Mammary epithelial cell (primary cell): ENCODE measurements around the gene EPHX1.

Experiments
- CTCF ChIP-seq, 2 donors: IDR thresholded peaks in 1 of 2; conservative IDR thresholded peaks in 1 of 2; 2 replicates each; pipeline ENCODE4 v1.5.1; 2011 to 2012; ENCODE audit warnings: inconsistent platforms in 2 of 2, low read length in 2 of 2, mild to moderate bottlenecking in 2 of 2, control low read depth in 1 of 2, low read depth in 1 of 2; ENCODE audit not compliant: insufficient read depth in 1 of 2; ENCODE audit errors: extremely low read depth in 1 of 2
- EZH2 ChIP-seq: IDR thresholded peaks from 2 replicates; pipeline ENCODE4 v1.6.1; 2012; ENCODE audit warnings: low read length, inconsistent platforms, borderline replicate concordance

GRCh38 chr1:225859151-225859550, 49.2 kb downstream of the EPHX1 start:
- TF ChIP-seq CTCF (conservative IDR thresholded peaks at IDR 0.05 in 1 of 2, IDR thresholded peaks at IDR 0.05 in 1 of 2; ENCODE audit: extremely low read depth in 1 of 2, insufficient read depth in 1 of 2, low read depth in 1 of 2, low read length in 2 of 2): no peak
- TF ChIP-seq EZH2: no peak
